IPS-18a (cell line): ENCODE measurements around the gene ARAF.

Source experiments
- H3K27ac ChIP-seq: one replicate; pipeline ENCODE4 v1.5.1; 2013; ENCODE audit warnings: low read length
- H3K27me3 ChIP-seq: one replicate; pipeline ENCODE4 v1.6.1; 2013; ENCODE audit warnings: mild to moderate bottlenecking, low read length; ENCODE audit not compliant: control insufficient read depth, insufficient read depth
- H3K36me3 ChIP-seq: one replicate; pipeline ENCODE4 v1.6.1; 2013; ENCODE audit warnings: low read depth, low read length; ENCODE audit not compliant: control insufficient read depth
- H3K4me1 ChIP-seq: one replicate; pipeline ENCODE4 v1.6.1; 2013; ENCODE audit warnings: low read depth, low read length; ENCODE audit not compliant: control insufficient read depth
- H3K4me3 ChIP-seq: one replicate; pipeline ENCODE4 v1.5.1; 2013; ENCODE audit warnings: low read length
- H3K9ac ChIP-seq: one replicate; pipeline ENCODE4 v1.6.1; 2013; ENCODE audit warnings: mild to moderate bottlenecking, low read length, moderate library complexity
- H3K9me3 ChIP-seq: one replicate; pipeline ENCODE4 v1.6.1; 2013; ENCODE audit warnings: low read depth, low read length; ENCODE audit not compliant: control insufficient read depth

Gene ARAF

GRCh38 chrX:47612418-47612817 is 51.4 kb downstream of the ARAF start:
- Histone ChIP-seq H3K9me3 (peaks cover 6% of the 10 kb centered on the region), H3K36me3 (no peaks in the 10 kb centered on the region)

DNA sequence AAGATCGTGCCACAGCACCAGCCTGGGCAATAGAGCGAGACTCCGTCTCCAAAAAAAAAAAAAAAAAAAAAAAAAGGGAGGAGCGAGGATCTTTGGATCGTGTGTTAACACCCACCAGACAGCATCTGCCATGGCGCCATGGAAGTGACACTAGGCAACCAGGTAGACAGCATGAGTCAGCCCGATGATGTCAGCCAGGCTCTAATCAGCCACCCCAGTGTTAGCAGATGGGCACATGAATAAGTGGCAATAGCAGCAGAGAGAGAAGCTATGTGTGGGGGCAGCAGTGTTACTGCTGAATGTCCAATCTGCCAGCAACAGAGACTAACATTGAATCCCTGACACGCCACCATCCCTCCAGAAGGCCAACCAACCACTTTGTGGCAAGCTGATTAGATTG is 52.1 kb downstream of the ARAF start:
- no peak overlapping the region for H3K27ac ChIP-seq
- no peaks in the 10 kb centered on the region for H3K36me3 ChIP-seq
- H3K27me3 ChIP-seq: no peaks in the 10 kb centered on the region
- peaks cover 6% of the 10 kb centered on the region for H3K4me1 ChIP-seq
- no peak overlapping the region for H3K4me3 ChIP-seq
- no peak overlapping the region for H3K9ac ChIP-seq
- H3K9me3 ChIP-seq: peaks cover 6% of the 10 kb centered on the region

More at GRCh38 chrX:47612418-47612817, 51.4 kb downstream of the ARAF start:
- H3K9ac ChIP-seq: no peak overlapping the region
- no peaks in the 10 kb centered on the region for H3K27me3 ChIP-seq
- H3K4me3 ChIP-seq: no peak overlapping the region
- H3K27ac ChIP-seq: no peak overlapping the region
- H3K4me1 ChIP-seq: peaks cover 6% of the 10 kb centered on the region

GRCh38 chrX:47614618-47615017 is 53.6 kb downstream of the ARAF start:
- Histone ChIP-seq H3K4me3 (no peak overlapping the region), H3K27ac (no peak overlapping the region), H3K36me3 (no peaks in the 10 kb centered on the region), H3K9me3 (peaks cover 6% of the 10 kb centered on the region), H3K9ac (no peak overlapping the region), H3K27me3 (no peaks in the 10 kb centered on the region), H3K4me1 (no peaks in the 10 kb centered on the region)

DNA sequence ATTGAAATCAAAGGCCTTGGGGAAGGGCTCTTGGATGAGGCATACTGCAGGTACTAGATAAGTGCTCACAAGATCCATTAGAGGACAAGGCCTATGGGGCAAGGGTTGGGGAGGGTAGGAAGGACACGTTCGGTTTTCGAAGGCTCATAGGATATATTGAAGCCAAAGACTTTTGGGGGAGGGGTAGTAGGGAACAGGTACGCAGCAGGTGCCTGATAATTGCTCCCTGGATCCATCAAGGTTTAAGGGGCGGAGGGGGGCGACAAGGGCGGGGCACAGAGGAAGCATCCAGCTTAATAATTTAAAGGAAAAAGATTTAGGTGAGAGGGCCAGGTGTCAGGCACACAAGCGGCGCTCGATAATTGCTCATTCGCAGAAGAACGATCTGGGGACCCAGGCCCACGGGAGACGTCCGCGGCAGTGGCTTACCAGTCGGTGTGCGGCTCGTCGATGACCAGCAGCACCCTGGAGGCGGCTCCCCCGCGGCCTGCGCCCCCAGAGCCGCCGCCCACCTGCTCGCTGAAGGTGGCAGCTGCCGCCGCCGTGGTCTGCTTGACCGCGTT is 58.0 kb downstream of the ARAF start:
- Histone ChIP-seq H3K9ac (no peak overlapping the region), H3K36me3 (no peaks in the 10 kb centered on the region), H3K27ac (no peak overlapping the region), H3K4me1 (no peaks in the 10 kb centered on the region), H3K4me3 (peak overlapping the region; percentile 26), H3K27me3 (no peaks in the 10 kb centered on the region), H3K9me3 (peaks cover 5% of the 10 kb centered on the region)

- no peak within 1 kb of the TSS for H3K27ac ChIP-seq
- H3K4me3 ChIP-seq: peak within 1 kb of the TSS; percentile 29
- no peaks in the 10 kb centered on the region for H3K4me1 ChIP-seq
- no peaks in the 10 kb centered on the region for H3K27me3 ChIP-seq
- peaks cover 5% of the 10 kb centered on the region for H3K9me3 ChIP-seq
- H3K36me3 ChIP-seq: no peaks in the 10 kb centered on the region
- H3K9ac ChIP-seq: no peak within 1 kb of the TSS
Measured at GRCh38 chrX:47619486-47620302, 58.7 kb downstream of the ARAF start, which contains the start of gene SYN1. Gene SYN1 (minus strand): TSS chrX:47619857. CDS start chrX:47619728, 129 bp downstream.

GRCh38 chrX:47620303-47620685 is 59.3 kb downstream of the ARAF start:
- no peaks in the 10 kb centered on the region for H3K36me3 ChIP-seq
- H3K4me1 ChIP-seq: no peaks in the 10 kb centered on the region
- peak overlapping the region; percentile 29 for H3K4me3 ChIP-seq
- H3K27me3 ChIP-seq: no peaks in the 10 kb centered on the region
- H3K9me3 ChIP-seq: peaks cover 5% of the 10 kb centered on the region
- no peak overlapping the region for H3K9ac ChIP-seq
- no peak overlapping the region for H3K27ac ChIP-seq
